Measurements from ENCODE around the gene PDZD8. TPM values are rescaled to one million over a fixed set of nuclear protein-coding genes. Genes with fewer than 3 reads are reported as not detected.

PDZD8 gene
- total RNA-seq, 1 donor from 2014 or later, result 13.2 TPM

DNA sequence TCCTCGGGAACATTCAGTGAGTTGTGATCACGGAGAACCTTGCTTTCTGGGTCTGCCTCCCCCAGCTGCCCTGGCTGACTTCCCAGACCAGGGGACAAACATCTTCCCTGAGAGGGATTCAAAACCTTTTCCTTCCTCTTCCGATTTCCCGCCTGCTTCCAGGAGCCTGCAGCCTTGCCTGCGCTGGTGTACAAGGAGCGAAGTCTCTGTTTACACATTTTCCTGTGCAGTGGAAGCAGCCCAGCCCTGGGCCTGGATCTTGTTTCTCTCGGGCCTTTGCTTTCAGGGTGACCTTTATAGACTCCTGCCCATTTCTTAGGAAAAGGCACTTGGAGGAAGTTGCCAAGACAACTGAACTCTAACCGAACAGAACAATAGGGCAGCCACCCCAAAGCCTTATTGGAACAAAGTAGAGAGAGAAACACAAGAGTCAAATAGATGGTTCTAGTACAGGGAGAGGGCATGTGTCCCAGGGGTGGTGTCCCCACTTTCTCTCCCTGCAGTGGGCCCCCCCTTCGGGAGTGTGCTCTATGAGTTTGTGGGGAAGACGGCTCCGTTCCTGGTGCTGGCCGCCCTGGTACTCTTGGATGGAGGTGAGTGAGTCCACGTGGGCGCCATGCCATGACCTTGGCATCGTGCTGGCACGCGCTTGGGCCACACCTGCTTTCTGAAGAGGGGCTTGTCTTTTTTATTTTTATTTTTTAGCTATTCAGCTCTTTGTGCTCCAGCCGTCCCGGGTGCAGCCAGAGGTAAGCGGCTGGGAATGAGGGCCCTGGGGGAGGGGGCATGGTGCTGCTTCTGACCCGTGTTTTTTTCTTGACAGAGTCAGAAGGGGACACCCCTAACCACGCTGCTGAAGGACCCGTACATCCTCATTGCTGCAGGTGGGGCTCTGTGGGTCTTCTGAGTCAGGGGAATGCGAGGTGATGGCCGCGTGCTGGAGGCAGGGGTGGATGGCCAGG, 120.2 kb downstream of the PDZD8 start:
- intact Hi-C loops (cut with micrococcal nuclease), result no loop called here
- no peak overlapping the region for H3K27ac Mint-ChIP-seq
- H3K9me3 Mint-ChIP-seq, result no peaks in the 10 kb centered on the region
- H3K27me3 Mint-ChIP-seq, result peaks cover 16% of the 10 kb centered on the region
- ChIA-PET CTCF (no interaction called here), POLR2A (no interaction called here)
- H3K4me1 Mint-ChIP-seq, result no peaks in the 10 kb centered on the region
- no peak for DNase-seq
- ATAC-seq (ENCODE audit: low read depth), result no peak
- H3K36me3 Mint-ChIP-seq (ENCODE audit: low read depth), result no peaks in the 10 kb centered on the region
- TF ChIP-seq, protein P1, sequence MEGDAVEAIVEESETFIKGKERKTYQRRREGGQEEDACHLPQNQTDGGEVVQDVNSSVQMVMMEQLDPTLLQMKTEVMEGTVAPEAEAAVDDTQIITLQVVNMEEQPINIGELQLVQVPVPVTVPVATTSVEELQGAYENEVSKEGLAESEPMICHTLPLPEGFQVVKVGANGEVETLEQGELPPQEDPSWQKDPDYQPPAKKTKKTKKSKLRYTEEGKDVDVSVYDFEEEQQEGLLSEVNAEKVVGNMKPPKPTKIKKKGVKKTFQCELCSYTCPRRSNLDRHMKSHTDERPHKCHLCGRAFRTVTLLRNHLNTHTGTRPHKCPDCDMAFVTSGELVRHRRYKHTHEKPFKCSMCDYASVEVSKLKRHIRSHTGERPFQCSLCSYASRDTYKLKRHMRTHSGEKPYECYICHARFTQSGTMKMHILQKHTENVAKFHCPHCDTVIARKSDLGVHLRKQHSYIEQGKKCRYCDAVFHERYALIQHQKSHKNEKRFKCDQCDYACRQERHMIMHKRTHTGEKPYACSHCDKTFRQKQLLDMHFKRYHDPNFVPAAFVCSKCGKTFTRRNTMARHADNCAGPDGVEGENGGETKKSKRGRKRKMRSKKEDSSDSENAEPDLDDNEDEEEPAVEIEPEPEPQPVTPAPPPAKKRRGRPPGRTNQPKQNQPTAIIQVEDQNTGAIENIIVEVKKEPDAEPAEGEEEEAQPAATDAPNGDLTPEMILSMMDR (IDR thresholded peaks at IDR 0.05), result no peak
- H3K4me3 Mint-ChIP-seq, result no peak overlapping the region

DNA sequence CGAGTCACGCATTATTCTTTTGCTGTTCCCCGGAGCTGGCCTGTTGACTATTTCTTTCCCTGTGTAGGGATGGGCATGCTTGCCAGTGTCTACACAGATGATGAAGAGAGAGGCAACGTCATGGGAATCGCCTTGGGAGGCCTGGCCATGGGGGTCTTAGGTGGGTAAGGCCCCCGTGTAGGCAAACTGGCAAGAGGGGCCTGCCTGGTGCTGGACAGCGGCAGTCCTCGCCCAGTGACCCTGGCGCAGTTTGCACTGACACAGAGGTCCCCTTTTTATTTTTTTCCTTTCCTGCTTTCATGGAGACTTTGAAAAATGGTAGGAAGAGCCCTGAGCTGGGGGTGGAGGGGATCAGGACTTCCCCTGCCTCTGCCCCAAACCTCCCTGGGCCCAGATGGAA, 120.9 kb downstream of the PDZD8 start:
- H3K27me3 Mint-ChIP-seq, result peaks cover 16% of the 10 kb centered on the region
- ATAC-seq (ENCODE audit: low read depth) (no peak), DNase-seq (no peak)
- no peak overlapping the region for H3K4me3 Mint-ChIP-seq
- H3K27ac Mint-ChIP-seq, result no peak overlapping the region
- intact Hi-C loops (cut with micrococcal nuclease), result no loop called here
- POLR2A ChIA-PET, result no interaction called here
- CTCF ChIA-PET, result no interaction called here
- H3K9me3 Mint-ChIP-seq, result no peaks in the 10 kb centered on the region
- TF ChIP-seq, protein P1 (IDR thresholded peaks at IDR 0.05), result no peak
- no peaks in the 10 kb centered on the region for H3K36me3 Mint-ChIP-seq (ENCODE audit: low read depth)
- no peaks in the 10 kb centered on the region for H3K4me1 Mint-ChIP-seq

DNA sequence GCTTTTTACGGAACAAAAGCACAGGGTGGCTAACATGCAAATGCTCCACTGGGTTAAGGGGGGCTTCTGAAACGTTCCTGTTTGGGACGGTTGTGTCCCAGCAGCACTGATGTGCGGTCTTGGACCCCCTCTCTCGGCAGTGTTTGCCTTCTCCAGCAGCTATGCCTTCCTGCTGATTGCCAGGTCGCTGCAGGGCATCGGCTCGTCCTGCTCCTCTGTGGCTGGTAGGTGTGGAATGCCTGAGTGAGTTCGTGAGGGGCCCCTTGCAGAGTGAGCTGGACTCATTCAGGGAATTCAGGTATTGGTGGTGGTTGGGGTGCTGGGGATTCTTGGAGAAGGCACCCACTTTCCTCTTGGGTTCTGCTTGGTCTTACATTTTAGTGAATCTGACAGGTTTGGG, 121.3 kb downstream of the PDZD8 start:
- ChIA-PET CTCF (no interaction called here), POLR2A (no interaction called here)
- no peak overlapping the region for H3K4me3 Mint-ChIP-seq
- no peaks in the 10 kb centered on the region for H3K4me1 Mint-ChIP-seq
- H3K27me3 Mint-ChIP-seq, result peaks cover 16% of the 10 kb centered on the region
- no peaks in the 10 kb centered on the region for H3K36me3 Mint-ChIP-seq (ENCODE audit: low read depth)
- TF ChIP-seq, protein P1 (IDR thresholded peaks at IDR 0.05), result no peak
- DNase-seq (no peak), ATAC-seq (ENCODE audit: low read depth) (no peak)
- intact Hi-C loops (cut with micrococcal nuclease), result no loop called here
- no peak overlapping the region for H3K27ac Mint-ChIP-seq
- H3K9me3 Mint-ChIP-seq, result no peaks in the 10 kb centered on the region

DNA sequence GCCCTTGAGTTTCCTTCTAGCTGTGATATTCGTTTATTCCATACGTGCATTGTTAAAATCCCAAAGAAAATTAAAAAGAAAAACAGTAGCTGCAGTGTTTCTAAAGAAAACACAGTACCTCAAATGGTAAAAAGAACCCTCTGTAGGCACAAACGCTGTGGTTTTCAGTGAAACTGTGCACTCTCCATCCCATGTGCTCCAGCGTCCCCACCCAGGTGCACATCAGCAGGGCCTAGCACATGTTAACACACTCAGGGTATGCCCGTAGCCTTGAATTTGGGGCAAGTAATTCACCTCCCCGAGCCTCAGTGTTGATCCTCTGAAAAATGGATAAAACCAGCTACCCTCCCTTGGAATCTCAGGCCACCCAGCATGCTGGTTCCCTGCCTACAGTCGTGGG, 124.8 kb downstream of the PDZD8 start:
- Mint-ChIP-seq H3K27ac (no peak overlapping the region), H3K27me3 (peaks cover 19% of the 10 kb centered on the region), H3K4me3 (no peak overlapping the region), H3K9me3 (no peaks in the 10 kb centered on the region), H3K4me1 (no peaks in the 10 kb centered on the region), H3K36me3 (ENCODE audit: low read depth) (no peaks in the 10 kb centered on the region)
- TF ChIP-seq, protein P1 (IDR thresholded peaks at IDR 0.05), result no peak
- intact Hi-C loops (cut with micrococcal nuclease), result no loop called here
- DNase-seq (no peak), ATAC-seq (ENCODE audit: low read depth) (no peak)
- CTCF ChIA-PET, result no interaction called here
- POLR2A ChIA-PET, result no interaction called here

DNA sequence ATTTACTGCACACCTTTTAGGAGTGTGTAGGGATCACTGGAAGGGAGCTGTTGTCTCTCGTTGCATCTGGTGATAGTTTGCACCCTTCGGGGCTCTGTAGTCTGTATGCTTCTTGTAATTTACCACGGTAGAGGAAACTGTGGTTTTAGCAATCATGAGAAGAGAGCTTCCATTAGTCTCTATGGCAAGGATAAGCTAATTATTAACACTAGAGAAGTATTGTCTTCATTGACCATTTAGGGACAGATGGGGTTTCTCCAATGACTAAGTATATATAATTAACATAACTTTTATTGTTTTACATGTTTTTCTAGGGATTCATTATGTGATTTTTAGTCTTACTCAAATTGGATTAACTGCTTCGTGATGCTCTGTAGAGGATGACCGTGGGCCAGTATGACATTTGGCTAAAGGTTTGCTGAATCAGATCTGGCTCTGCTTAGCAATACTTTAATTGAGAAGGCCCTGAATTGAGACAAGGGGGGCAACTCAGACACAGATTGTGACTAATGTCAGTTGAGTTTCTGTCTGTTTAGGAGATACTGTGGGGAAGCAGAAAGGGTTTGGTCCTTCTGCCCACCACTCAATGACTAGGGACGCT, 125.6 kb downstream of the PDZD8 start:
- DNase-seq, result no peak
- no peak for ATAC-seq (ENCODE audit: low read depth)
- peaks cover 23% of the 10 kb centered on the region for H3K27me3 Mint-ChIP-seq
- no peak overlapping the region for H3K4me3 Mint-ChIP-seq
- ChIA-PET CTCF (no interaction called here), POLR2A (no interaction called here)
- H3K36me3 Mint-ChIP-seq (ENCODE audit: low read depth), result no peaks in the 10 kb centered on the region
- no peaks in the 10 kb centered on the region for H3K9me3 Mint-ChIP-seq
- TF ChIP-seq, protein P1 (IDR thresholded peaks at IDR 0.05), result no peak
- intact Hi-C loops (cut with micrococcal nuclease), result no loop called here
- no peak overlapping the region for H3K27ac Mint-ChIP-seq
- no peaks in the 10 kb centered on the region for H3K4me1 Mint-ChIP-seq
